ENCODE results near the gene PIK3CA. TPM values are rescaled to one million over a fixed set of nuclear protein-coding genes. Genes with fewer than 3 reads are reported as not detected.
A peak's percentile ranks its signal among the peaks of the same experiment; 100 is the strongest.

Gene PIK3CA
- total and polyA plus RNA-seq, 4 experiments from 2014 or later = 12.4 to 47.2 (median 33.7) TPM

GRCh38 chr3:179168918-179169317 lies 20.8 kb downstream of the PIK3CA start:
- Mint-ChIP-seq H3K27me3 (no peaks in the 10 kb centered on the region), H3K4me3 (no peak overlapping the region), H3K9me3 (peaks cover 0 to 10% (median 7%) of the 10 kb centered on the region in 8 donors), H3K36me3 (peaks cover 5 to 12% of the 10 kb centered on the region in 2 donors), H3K27ac (no peak overlapping the region), H3K4me1 (peaks cover 27 to 39% (median 33%) of the 10 kb centered on the region in 4 donors)
- ChIA-PET POLR2A (ENCODE audit: partially characterized antibody) (no interaction called here), CTCF (ENCODE audit: partially characterized antibody) (no interaction called here)
- Histone ChIP-seq H3K27ac (ENCODE audit: low read depth, low read length) (no peak overlapping the region), H3K4me1 (ENCODE audit: insufficient read depth, low read length) (peaks cover 13% of the 10 kb centered on the region), H3K9me3 (ENCODE audit: control insufficient read depth in 1 of 2, low read length in 2 of 2) (no peaks in the 10 kb centered on the region), H3K27me3 (ENCODE audit: insufficient read depth, low read length) (no peaks in the 10 kb centered on the region), H3K36me3 (ENCODE audit: insufficient read depth, low read length) (no peaks in the 10 kb centered on the region), H3K4me3 (ENCODE audit: low read length in 2 of 2) (no peak overlapping the region)
- intact Hi-C loops (cut with micrococcal nuclease) = no loop called here
- no peak for DNase-seq

GRCh38 chr3:179172546-179172945 lies 24.4 kb downstream of the PIK3CA start:
- Mint-ChIP-seq H3K4me3 (no peak overlapping the region), H3K27me3 (no peaks in the 10 kb centered on the region), H3K36me3 (peaks cover 5 to 12% of the 10 kb centered on the region in 2 donors), H3K4me1 (peaks cover 32 to 44% (median 35%) of the 10 kb centered on the region in 4 donors), H3K27ac (no peak overlapping the region), H3K9me3 (peaks cover 0 to 10% (median 7%) of the 10 kb centered on the region in 8 donors)
- CTCF ChIA-PET (ENCODE audit: partially characterized antibody) = no interaction called here
- Histone ChIP-seq H3K4me3 (ENCODE audit: low read length in 2 of 2) (no peak overlapping the region), H3K27ac (ENCODE audit: low read depth, low read length) (no peak overlapping the region), H3K27me3 (ENCODE audit: insufficient read depth, low read length) (no peaks in the 10 kb centered on the region), H3K4me1 (ENCODE audit: insufficient read depth, low read length) (peaks cover 28% of the 10 kb centered on the region), H3K9me3 (ENCODE audit: control insufficient read depth in 1 of 2, low read length in 2 of 2) (no peaks in the 10 kb centered on the region), H3K36me3 (ENCODE audit: insufficient read depth, low read length) (no peaks in the 10 kb centered on the region)
- POLR2A ChIA-PET (ENCODE audit: partially characterized antibody) = interaction anchor here (1.6 kb wide), 1 partner anchor 24 kb away, joined by 3 read pairs; the partner anchor contains the start of gene PIK3CA
- intact Hi-C loops (cut with micrococcal nuclease) = no loop called here
- DNase-seq = no peak

- Histone ChIP-seq H3K27ac (ENCODE audit: low read depth, low read length) (no peak overlapping the region), H3K36me3 (ENCODE audit: insufficient read depth, low read length) (no peaks in the 10 kb centered on the region), H3K4me1 (ENCODE audit: insufficient read depth, low read length) (peaks cover 35% of the 10 kb centered on the region), H3K9me3 (ENCODE audit: control insufficient read depth in 1 of 2, low read length in 2 of 2) (no peaks in the 10 kb centered on the region), H3K4me3 (ENCODE audit: low read length in 2 of 2) (no peak overlapping the region), H3K27me3 (ENCODE audit: insufficient read depth, low read length) (no peaks in the 10 kb centered on the region)
- H3K27me3 Mint-ChIP-seq = no peaks in the 10 kb centered on the region
- no peak for DNase-seq
- intact Hi-C loops (cut with micrococcal nuclease) = no loop called here
- peak overlapping the region in 1 of 8 donors; percentile 60 for H3K4me3 Mint-ChIP-seq
- H3K36me3 Mint-ChIP-seq = peaks cover 1 to 3% of the 10 kb centered on the region in 2 donors
- H3K9me3 Mint-ChIP-seq = peaks cover 0 to 10% (median 7%) of the 10 kb centered on the region in 8 donors
- no peak overlapping the region for H3K27ac Mint-ChIP-seq
- ChIA-PET POLR2A (ENCODE audit: partially characterized antibody) (interaction anchor here (1.3 to 1.7 kb wide), 2 partner anchors 25 to 27 kb away, joined by 4 read pairs; partner anchors contain the start of gene PIK3CA), CTCF (ENCODE audit: partially characterized antibody) (interaction anchor here (0.6 to 1.2 kb wide), 3 partner anchors 11 to 159 kb away, joined by 3 read pairs; no protein-coding TSS in a partner anchor)
- H3K4me1 Mint-ChIP-seq = peaks cover 27 to 31% (median 28%) of the 10 kb centered on the region in 4 donors
These were observed 26.2 kb downstream of the PIK3CA start for GRCh38 chr3:179174316-179174715.

GRCh38 chr3:179174898-179175297 lies 26.7 kb downstream of the PIK3CA start:
- no peak overlapping the region for H3K4me3 ChIP-seq (ENCODE audit: low read length in 2 of 2)
- intact Hi-C loops (cut with micrococcal nuclease) = no loop called here
- DNase-seq = no peak
- H3K36me3 ChIP-seq (ENCODE audit: insufficient read depth, low read length) = no peaks in the 10 kb centered on the region
- H3K27me3 Mint-ChIP-seq = no peaks in the 10 kb centered on the region
- H3K4me1 ChIP-seq (ENCODE audit: insufficient read depth, low read length) = peaks cover 41% of the 10 kb centered on the region
- no peaks in the 10 kb centered on the region for H3K9me3 ChIP-seq (ENCODE audit: control insufficient read depth in 1 of 2, low read length in 2 of 2)
- H3K27ac Mint-ChIP-seq = peak overlapping the region in 1 of 7 donors; percentile 13
- H3K36me3 Mint-ChIP-seq = peaks cover 1 to 2% of the 10 kb centered on the region in 2 donors
- ChIA-PET CTCF (ENCODE audit: partially characterized antibody) (interaction anchor here (0.6 to 1.2 kb wide), 3 partner anchors 10 to 159 kb away, joined by 3 read pairs; no protein-coding TSS in a partner anchor), POLR2A (ENCODE audit: partially characterized antibody) (interaction anchor here (1.3 to 1.7 kb wide), 2 partner anchors 26 to 27 kb away, joined by 4 read pairs; partner anchors contain the start of gene PIK3CA)
- H3K4me1 Mint-ChIP-seq = peaks cover 24 to 29% (median 28%) of the 10 kb centered on the region in 4 donors
- no peak overlapping the region for H3K27ac ChIP-seq (ENCODE audit: low read depth, low read length)
- peaks cover 0 to 10% (median 7%) of the 10 kb centered on the region in 8 donors for H3K9me3 Mint-ChIP-seq
- H3K4me3 Mint-ChIP-seq = no peak overlapping the region
- no peaks in the 10 kb centered on the region for H3K27me3 ChIP-seq (ENCODE audit: insufficient read depth, low read length)

GRCh38 chr3:179175358-179175757 lies 27.2 kb downstream of the PIK3CA start:
- intact Hi-C loops (cut with micrococcal nuclease) = no loop called here
- H3K4me1 ChIP-seq (ENCODE audit: insufficient read depth, low read length) = peaks cover 46% of the 10 kb centered on the region
- Mint-ChIP-seq H3K27me3 (no peaks in the 10 kb centered on the region), H3K9me3 (peaks cover 0 to 10% (median 7%) of the 10 kb centered on the region in 8 donors), H3K27ac (peak overlapping the region in 4 of 7 donors; percentile 2 to 72 (median 60)), H3K36me3 (peaks cover 0 to 1% of the 10 kb centered on the region in 2 donors), H3K4me1 (peaks cover 22 to 28% (median 27%) of the 10 kb centered on the region in 4 donors), H3K4me3 (peak overlapping the region in 1 of 8 donors; percentile 18)
- H3K9me3 ChIP-seq (ENCODE audit: control insufficient read depth in 1 of 2, low read length in 2 of 2) = no peaks in the 10 kb centered on the region
- CTCF ChIA-PET (ENCODE audit: partially characterized antibody) = no interaction called here
- no peaks in the 10 kb centered on the region for H3K36me3 ChIP-seq (ENCODE audit: insufficient read depth, low read length)
- H3K4me3 ChIP-seq (ENCODE audit: low read length in 2 of 2) = no peak overlapping the region
- DNase-seq = no peak
- H3K27me3 ChIP-seq (ENCODE audit: insufficient read depth, low read length) = no peaks in the 10 kb centered on the region
- H3K27ac ChIP-seq (ENCODE audit: low read depth, low read length) = no peak overlapping the region
- POLR2A ChIA-PET (ENCODE audit: partially characterized antibody) = no interaction called here

GRCh38 chr3:179177611-179178010 lies 29.5 kb downstream of the PIK3CA start:
- Histone ChIP-seq H3K27me3 (ENCODE audit: insufficient read depth, low read length) (no peaks in the 10 kb centered on the region), H3K27ac (ENCODE audit: low read depth, low read length) (no peak overlapping the region), H3K36me3 (ENCODE audit: insufficient read depth, low read length) (no peaks in the 10 kb centered on the region), H3K4me3 (ENCODE audit: low read length in 2 of 2) (no peak overlapping the region), H3K4me1 (ENCODE audit: insufficient read depth, low read length) (peaks cover 65% of the 10 kb centered on the region), H3K9me3 (ENCODE audit: control insufficient read depth in 1 of 2, low read length in 2 of 2) (no peaks in the 10 kb centered on the region)
- CTCF ChIA-PET (ENCODE audit: partially characterized antibody) = interaction anchor here (0.7 kb wide), 1 partner anchor 162 kb away, joined by 3 read pairs; no protein-coding TSS in a partner anchor
- H3K9me3 Mint-ChIP-seq = no peaks in the 10 kb centered on the region
- peak overlapping the region in 1 of 7 donors; percentile 18 for H3K27ac Mint-ChIP-seq
- no peaks in the 10 kb centered on the region for H3K27me3 Mint-ChIP-seq
- no peaks in the 10 kb centered on the region for H3K36me3 Mint-ChIP-seq
- intact Hi-C loops (cut with micrococcal nuclease) = no loop called here
- H3K4me3 Mint-ChIP-seq = peak overlapping the region in 1 of 8 donors; percentile 2
- DNase-seq = no peak
- POLR2A ChIA-PET (ENCODE audit: partially characterized antibody) = no interaction called here
- peaks cover 27 to 32% (median 31%) of the 10 kb centered on the region in 4 donors for H3K4me1 Mint-ChIP-seq

GRCh38 chr3:179179256-179179655 lies 31.1 kb downstream of the PIK3CA start:
- no peak overlapping the region for H3K27ac Mint-ChIP-seq
- no peaks in the 10 kb centered on the region for H3K9me3 Mint-ChIP-seq
- ChIA-PET POLR2A (ENCODE audit: partially characterized antibody) (interaction anchor here (1.3 kb wide), 1 partner anchor 11 kb away, joined by 3 read pairs; no protein-coding TSS in a partner anchor), CTCF (ENCODE audit: partially characterized antibody) (no interaction called here)
- H3K4me3 Mint-ChIP-seq = no peak overlapping the region
- no peaks in the 10 kb centered on the region for H3K27me3 Mint-ChIP-seq
- no peak overlapping the region for H3K4me3 ChIP-seq (ENCODE audit: low read length in 2 of 2)
- DNase-seq = no peak
- intact Hi-C loops (cut with micrococcal nuclease) = no loop called here
- H3K4me1 ChIP-seq (ENCODE audit: insufficient read depth, low read length) = peaks cover 77% of the 10 kb centered on the region
- H3K27me3 ChIP-seq (ENCODE audit: insufficient read depth, low read length) = no peaks in the 10 kb centered on the region
- no peaks in the 10 kb centered on the region for H3K36me3 ChIP-seq (ENCODE audit: insufficient read depth, low read length)
- no peaks in the 10 kb centered on the region for H3K9me3 ChIP-seq (ENCODE audit: control insufficient read depth in 1 of 2, low read length in 2 of 2)
- no peaks in the 10 kb centered on the region for H3K36me3 Mint-ChIP-seq
- no peak overlapping the region for H3K27ac ChIP-seq (ENCODE audit: low read depth, low read length)
- peaks cover 39 to 42% (median 41%) of the 10 kb centered on the region in 4 donors for H3K4me1 Mint-ChIP-seq

All from CD4-positive, alpha-beta memory T cell (primary cell).